ENCODE results near the gene PRMT9. TPM values are rescaled to one million over a fixed set of nuclear protein-coding genes. Genes with fewer than 3 reads are reported as not detected.
A peak's percentile ranks its signal among the peaks of the same experiment; 100 is the strongest.

The PRMT9 gene
- total and polyA plus RNA-seq, 10 of the 15 experiments (the other 5 are each of a cell fraction or from before 2014, with no cell fraction given), result 4.1 to 11.8 (median 7.6) TPM

- Histone ChIP-seq H3K9ac (ENCODE audit: control insufficient read depth, insufficient read depth, low read length) (no peak overlapping the region), H4K20me1 (ENCODE audit: control insufficient read depth, insufficient read depth) (no peaks in the 10 kb centered on the region), H3K27me3 (replicated peaks in 1 of 2; ENCODE audit: control insufficient read depth in 2 of 2, insufficient read depth in 2 of 2, low read length in 1 of 2) (no peaks in the 10 kb centered on the region), H3K4me1 (ENCODE audit: control insufficient read depth, insufficient read depth, low read length) (peaks cover 4% of the 10 kb centered on the region; the same call in 1 of the 2 replicates), H3K4me2 (ENCODE audit: control insufficient read depth, insufficient read depth) (no peak overlapping the region), H2AFZ (ENCODE audit: control insufficient read depth, low read depth, low read length) (no peak overlapping the region), H3K4me3 (no peak overlapping the region), H3K9me3 (replicated peaks; ENCODE audit: control insufficient read depth, insufficient read depth, low read length) (no peaks in the 10 kb centered on the region; the same call in 2 of the 3 replicates), H3K79me2 (ENCODE audit: control insufficient read depth, insufficient read depth, low read length) (no peaks in the 10 kb centered on the region), H3K36me3 (ENCODE audit: control insufficient read depth in 2 of 2, insufficient read depth in 2 of 2, low read length in 1 of 2) (peaks cover 0 to 9% of the 10 kb centered on the region in 2 experiments; a peak in 2 of 4 replicates), H3K27ac (ENCODE audit: control insufficient read depth, insufficient read depth) (no peak overlapping the region)
- WGBS (ENCODE audit: insufficient coverage, insufficient replicate concordance, low lambda C conversion rate, missing lambda C conversion rate), result 100% methylated on average over 1 of the region's 1 CpG
- RAD21 ChIA-PET (ENCODE audit: unreplicated experiment), result no interaction called here
- no peak for DNase-seq (ENCODE audit: low read depth, low spot score)
- BruUV-seq (replicated peaks), result no TSS peak
- CTCF ChIA-PET, result interaction anchor here (0.6 to 1.2 kb wide), 2 partner anchors 192 to 215 kb away, joined by 3 read pairs; no protein-coding TSS in a partner anchor
- SMC1A ChIA-PET (ENCODE audit: uncharacterized antibody, unreplicated experiment), result interaction anchor here (1.3 to 1.8 kb wide), 2 partner anchors 9 to 215 kb away, joined by 3 to 4 read pairs; no protein-coding TSS in a partner anchor
- peak; percentile 69 for ATAC-seq
- POLR2A ChIA-PET, result no interaction called here
- in situ Hi-C loops (cut with MboI), result no loop called here
- intact Hi-C loops (cut with micrococcal nuclease; ENCODE audit: unreplicated experiment), result no loop called here
- no peak for FAIRE-seq
- TF ChIP-seq SMARCA5 (IDR thresholded peaks at IDR 0.05) (no peak), FOXK2 (IDR thresholded peaks at IDR 0.05) (no peak), REST (IDR thresholded peaks at IDR 0.05; ENCODE audit: low read depth, low read length) (no peak), IRF5 (IDR thresholded peaks at IDR 0.05; ENCODE audit: borderline replicate concordance) (no peak), NKRF (conservative IDR thresholded peaks at IDR 0.05) (no peak), HDAC2 (IDR thresholded peaks at IDR 0.05) (no peak), PAX5 (IDR thresholded peaks at IDR 0.05; ENCODE audit: borderline replicate concordance, low read depth, low read length) (no peak), CHD2 (IDR thresholded peaks at IDR 0.05; ENCODE audit: borderline replicate concordance, low read depth, low read length) (no peak), USF1 (IDR thresholded peaks at IDR 0.05; ENCODE audit: borderline replicate concordance, extremely low read length, insufficient read depth, low read depth, low read length) (no peak), EP300 (IDR thresholded peaks at IDR 0.05; ENCODE audit: borderline replicate concordance in 1 of 2, control insufficient read depth in 1 of 2, low read depth in 2 of 2, low read length in 2 of 2) (no peak), BRCA1 (IDR thresholded peaks at IDR 0.05; ENCODE audit: low read depth, low read length) (no peak), FOXM1 (IDR thresholded peaks at IDR 0.05; ENCODE audit: low read depth, low read length) (no peak), LARP7 (IDR thresholded peaks at IDR 0.05) (no peak), SKIL (IDR thresholded peaks at IDR 0.05; ENCODE audit: low read depth, poor library complexity, severe bottlenecking) (no peak)
Observed at GRCh38 chr4:147651563-147651962, 32.4 kb downstream of the PRMT9 start.

Data from GM12878 (cell line).